ENCODE data around the gene BCAR3. TPM values are rescaled to one million over a fixed set of nuclear protein-coding genes. Genes with fewer than 3 reads are reported as not detected.

The BCAR3 gene
- total RNA-seq, 1 experiment from 2014 or later: 49.5 TPM

DNA sequence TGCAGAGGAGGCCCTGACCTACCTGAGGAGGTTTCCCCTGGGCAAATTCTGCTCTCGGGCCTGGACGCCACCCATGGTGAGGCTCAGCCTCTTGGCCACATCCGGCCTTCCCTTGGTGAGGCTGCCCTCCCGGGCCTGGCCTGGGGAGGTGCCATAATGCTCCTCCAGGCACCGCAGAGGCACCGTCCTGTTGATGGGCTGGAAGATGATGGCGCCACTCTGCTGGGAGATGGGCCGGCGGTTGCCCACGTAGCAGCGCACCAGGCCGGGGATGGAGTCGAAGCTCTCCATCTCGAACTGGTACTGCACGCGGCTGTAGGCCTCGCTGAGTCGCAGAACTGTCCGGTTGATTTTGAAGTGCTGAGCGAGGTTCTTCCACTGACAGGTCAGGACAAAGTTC is 92.7 kb downstream of the BCAR3 start:
- H3K36me3 ChIP-seq: peaks cover 92% of the 10 kb centered on the region
- no peak overlapping the region for H3K4me3 ChIP-seq

GRCh38 chr1:93588206-93588605 is 93.4 kb downstream of the BCAR3 start:
- H3K36me3 ChIP-seq: peaks cover 93% of the 10 kb centered on the region
- no peak for DNase-seq (ENCODE audit: low read depth in 1 of 2, low spot score in 2 of 2)
- peaks cover 29% of the 10 kb centered on the region for H3K4me1 ChIP-seq (replicated peaks)
- no peaks in the 10 kb centered on the region for H3K27me3 ChIP-seq (replicated peaks)
- no peaks in the 10 kb centered on the region for H3K9me3 ChIP-seq (replicated peaks)
- no peak overlapping the region for H3K4me3 ChIP-seq
- no peak overlapping the region for H3K27ac ChIP-seq

More for the DNA sequence above, 92.7 kb downstream of the BCAR3 start:
- Histone ChIP-seq H3K27ac (no peak overlapping the region), H3K4me1 (replicated peaks) (peaks cover 33% of the 10 kb centered on the region), H3K9me3 (replicated peaks) (no peaks in the 10 kb centered on the region), H3K27me3 (replicated peaks) (no peaks in the 10 kb centered on the region)
- no peak for DNase-seq (ENCODE audit: low read depth in 1 of 2, low spot score in 2 of 2)

- no peak for DNase-seq (ENCODE audit: low read depth in 1 of 2, low spot score in 2 of 2)
- H3K36me3 ChIP-seq: peaks cover 98% of the 10 kb centered on the region
Measured at GRCh38 chr1:93587354-93587753, 94.3 kb downstream of the BCAR3 start.

GRCh38 chr1:93585059-93585966 is 96.3 kb downstream of the BCAR3 start:
- DNase-seq (ENCODE audit: low read depth in 1 of 2, low spot score in 2 of 2): peak in 1 of 2 experiments; percentile 40
- peaks cover 99% of the 10 kb centered on the region for H3K36me3 ChIP-seq
- H3K27ac ChIP-seq: no peak overlapping the region

More at GRCh38 chr1:93587354-93587753, 94.3 kb downstream of the BCAR3 start:
- Histone ChIP-seq H3K9me3 (replicated peaks) (no peaks in the 10 kb centered on the region), H3K4me1 (replicated peaks) (peaks cover 29% of the 10 kb centered on the region), H3K4me3 (no peak overlapping the region), H3K27me3 (replicated peaks) (no peaks in the 10 kb centered on the region), H3K27ac (no peak overlapping the region)

GRCh38 chr1:93584261-93585003 is 97.2 kb downstream of the BCAR3 start:
- Histone ChIP-seq H3K9me3 (replicated peaks) (no peaks in the 10 kb centered on the region), H3K27me3 (replicated peaks) (no peaks in the 10 kb centered on the region), H3K27ac (no peak overlapping the region), H3K4me1 (replicated peaks) (peaks cover 50% of the 10 kb centered on the region), H3K36me3 (peaks cover 95% of the 10 kb centered on the region), H3K4me3 (no peak overlapping the region)
- DNase-seq (ENCODE audit: low read depth in 1 of 2, low spot score in 2 of 2): no peak

More at GRCh38 chr1:93585059-93585966, 96.3 kb downstream of the BCAR3 start:
- Histone ChIP-seq H3K9me3 (replicated peaks) (no peaks in the 10 kb centered on the region), H3K4me3 (no peak overlapping the region), H3K4me1 (replicated peaks) (peaks cover 41% of the 10 kb centered on the region), H3K27me3 (replicated peaks) (no peaks in the 10 kb centered on the region)

DNA sequence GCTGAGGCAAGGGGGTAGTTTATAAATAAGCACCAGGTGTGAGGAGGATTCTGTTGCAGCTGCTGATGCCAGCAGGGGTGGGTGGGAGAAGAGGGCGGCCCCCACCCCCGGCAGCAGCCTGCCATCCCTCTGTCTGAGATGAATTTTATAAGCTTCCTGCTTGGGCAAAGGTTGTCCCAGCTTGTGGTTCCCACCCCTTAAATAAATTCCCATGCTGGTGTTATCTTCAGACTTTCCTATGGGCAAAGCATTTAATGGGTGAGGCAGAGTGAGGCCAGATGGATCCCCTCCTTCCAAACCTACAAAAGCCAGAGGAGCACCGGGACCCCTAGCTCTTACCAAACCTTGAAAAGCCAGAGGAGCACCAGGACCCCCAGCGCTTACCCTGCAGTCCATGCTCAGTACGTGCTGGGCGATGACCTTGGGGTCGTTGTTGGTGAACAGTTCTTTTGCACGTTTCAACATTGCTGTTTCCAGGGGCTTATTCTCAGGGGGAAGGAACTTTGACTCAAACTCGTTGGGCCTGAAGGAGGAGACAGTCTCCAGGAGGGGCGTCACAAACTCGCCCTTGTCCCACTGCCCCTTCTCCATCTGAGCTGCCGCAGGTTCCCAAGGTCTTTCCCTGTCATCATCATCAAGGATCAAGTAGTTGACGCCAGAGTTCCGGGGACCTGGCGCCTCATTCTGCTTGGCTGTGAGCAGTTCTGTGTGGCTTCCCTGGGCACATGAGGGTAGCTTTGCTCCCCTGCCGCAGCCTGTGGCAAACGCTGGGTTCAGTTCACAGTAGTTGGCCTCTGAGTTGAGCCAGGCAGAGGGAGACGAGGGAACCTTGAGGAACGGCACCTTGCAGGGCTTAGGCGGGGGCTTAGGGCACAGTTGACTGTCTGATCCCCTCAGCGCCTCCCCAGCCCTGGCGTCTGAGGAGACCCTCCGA is 99.5 kb downstream of the BCAR3 start:
- Histone ChIP-seq H3K4me1 (replicated peaks) (peaks cover 47% of the 10 kb centered on the region), H3K36me3 (peaks cover 95% of the 10 kb centered on the region), H3K4me3 (no peak overlapping the region), H3K9me3 (replicated peaks) (no peaks in the 10 kb centered on the region), H3K27me3 (replicated peaks) (no peaks in the 10 kb centered on the region), H3K27ac (no peak overlapping the region)
- DNase-seq (ENCODE audit: low read depth in 1 of 2, low spot score in 2 of 2): no peak

DNA sequence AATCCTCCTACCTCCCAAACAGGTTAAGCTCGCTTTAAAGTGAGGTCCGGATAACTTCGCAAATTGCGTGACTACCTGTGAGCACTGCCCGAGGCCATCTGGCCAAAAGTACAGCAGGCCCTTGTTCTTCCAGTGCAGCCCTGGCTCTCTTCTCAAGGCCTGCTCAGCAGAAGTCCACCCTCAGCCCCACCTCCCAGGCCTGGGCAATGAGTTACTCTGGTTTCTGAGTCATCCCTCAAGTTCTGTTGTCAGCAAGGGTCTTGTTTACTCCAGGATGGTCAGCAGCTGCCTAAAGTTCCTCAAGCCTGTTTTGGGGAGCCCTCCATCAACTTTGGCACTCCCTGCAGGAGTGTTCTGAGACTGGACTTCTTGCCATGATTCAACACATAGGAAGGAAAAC is 101.7 kb downstream of the BCAR3 start:
- Histone ChIP-seq H3K4me3 (no peak overlapping the region), H3K4me1 (replicated peaks) (peaks cover 32% of the 10 kb centered on the region), H3K27me3 (replicated peaks) (no peaks in the 10 kb centered on the region), H3K27ac (peak overlapping the region; percentile 25; the same call in 1 of the 2 replicates), H3K9me3 (replicated peaks) (no peaks in the 10 kb centered on the region), H3K36me3 (peaks cover 95% of the 10 kb centered on the region)
- peak; percentile 70 to 83 for DNase-seq (ENCODE audit: low read depth in 1 of 2, low spot score in 2 of 2)

DNA sequence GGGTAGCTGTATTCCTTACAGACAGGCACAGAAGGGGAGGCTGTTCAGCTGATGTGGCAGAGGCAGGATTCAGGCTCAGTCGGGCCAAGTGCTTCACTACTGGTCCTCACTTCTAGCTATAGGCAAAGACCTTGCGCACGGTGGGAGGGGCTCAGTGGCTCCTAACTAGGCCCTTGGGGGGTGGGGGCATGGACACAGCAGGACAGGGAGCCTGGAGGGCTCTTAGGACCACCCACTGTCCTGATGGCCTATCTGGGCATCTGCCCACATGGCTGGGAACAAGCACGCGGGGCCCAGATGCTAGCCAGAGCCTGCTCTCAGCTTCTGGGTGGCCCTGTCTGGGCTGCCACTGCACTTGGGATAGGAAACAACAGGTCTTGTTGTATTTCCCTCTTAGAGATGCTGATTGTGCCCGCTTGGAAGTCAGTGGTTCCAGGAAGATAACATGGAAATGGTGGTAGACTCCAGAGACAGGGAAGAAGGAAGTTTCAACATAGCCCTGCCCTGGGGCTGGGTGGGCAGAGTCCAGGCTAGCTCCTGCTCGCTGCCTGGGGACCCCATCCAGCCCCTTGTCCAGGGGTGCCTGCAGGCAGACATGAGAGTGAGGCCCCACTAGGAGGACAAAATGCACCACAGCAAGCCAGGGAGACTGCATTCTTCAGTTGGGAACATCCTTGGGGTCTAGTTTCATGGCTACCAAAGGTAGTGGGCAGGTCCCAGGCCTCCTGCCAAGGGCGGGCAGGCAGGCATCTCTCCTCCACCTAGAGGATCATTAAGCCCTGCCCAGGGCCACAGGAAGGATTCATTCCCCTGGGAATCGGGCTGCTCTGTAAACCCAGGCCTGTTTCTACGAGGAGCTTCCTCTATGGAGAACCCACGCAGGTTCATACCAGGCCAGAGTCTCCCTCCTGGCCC is 102.5 kb downstream of the BCAR3 start:
- Histone ChIP-seq H3K27me3 (replicated peaks) (no peaks in the 10 kb centered on the region), H3K9me3 (replicated peaks) (no peaks in the 10 kb centered on the region), H3K4me3 (no peak overlapping the region), H3K27ac (peak overlapping the region; percentile 25; the same call in 1 of the 2 replicates), H3K4me1 (replicated peaks) (peaks cover 32% of the 10 kb centered on the region), H3K36me3 (peaks cover 95% of the 10 kb centered on the region)
- peak; percentile 73 to 86 for DNase-seq (ENCODE audit: low read depth in 1 of 2, low spot score in 2 of 2)

- Histone ChIP-seq H3K4me1 (replicated peaks) (peaks cover 32% of the 10 kb centered on the region), H3K9me3 (replicated peaks) (no peaks in the 10 kb centered on the region), H3K36me3 (peaks cover 93% of the 10 kb centered on the region), H3K27ac (no peak overlapping the region), H3K27me3 (replicated peaks) (no peaks in the 10 kb centered on the region), H3K4me3 (no peak overlapping the region)
- no peak for DNase-seq (ENCODE audit: low read depth in 1 of 2, low spot score in 2 of 2)
Measured at GRCh38 chr1:93578433-93578830, 103.2 kb downstream of the BCAR3 start.

DNA sequence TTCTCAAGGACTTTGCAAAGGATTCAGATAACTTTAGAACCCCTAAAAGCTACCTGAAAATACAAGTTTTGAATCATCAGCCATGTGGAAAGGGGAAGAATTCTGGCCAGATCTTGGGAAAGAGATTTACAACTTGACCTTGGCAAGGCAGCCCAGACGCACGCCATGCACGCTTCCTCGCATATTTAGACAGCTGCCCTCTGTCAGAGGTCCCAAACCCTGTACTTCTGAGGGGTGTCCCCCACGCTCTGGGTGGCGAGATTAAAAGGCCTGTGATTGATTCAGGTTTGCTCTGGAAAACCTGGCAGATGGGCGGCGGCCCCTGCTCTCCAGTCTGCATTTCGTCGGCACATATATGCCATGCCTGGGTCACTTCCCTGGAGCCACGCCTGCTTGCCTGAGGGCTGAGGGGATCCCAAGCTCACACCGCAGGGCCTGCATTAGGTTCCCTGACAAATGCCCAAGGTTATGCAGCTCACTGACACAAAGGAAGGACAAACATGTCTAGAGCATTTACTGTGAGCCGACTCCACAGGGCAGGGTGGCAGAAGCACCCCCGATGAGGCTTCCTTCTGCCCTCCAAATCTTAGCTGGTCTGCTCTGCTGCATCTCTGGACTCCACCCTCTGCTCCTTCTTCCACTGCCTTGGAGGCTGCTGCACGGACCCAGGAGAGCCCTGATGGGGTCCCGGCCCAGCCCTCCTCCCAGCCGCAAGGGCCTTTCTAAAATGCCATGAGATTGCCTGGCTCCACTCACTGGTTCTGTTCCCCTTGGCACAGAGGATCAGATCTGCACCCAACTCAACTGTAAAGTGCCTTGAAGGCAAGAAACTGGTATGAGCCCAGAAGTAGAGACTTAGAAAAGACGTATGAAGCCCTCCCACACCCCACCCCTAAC is 103.9 kb downstream of the BCAR3 start:
- H3K27ac ChIP-seq: no peak overlapping the region
- H3K9me3 ChIP-seq (replicated peaks): no peaks in the 10 kb centered on the region
- DNase-seq (ENCODE audit: low read depth in 1 of 2, low spot score in 2 of 2): no peak
- no peaks in the 10 kb centered on the region for H3K27me3 ChIP-seq (replicated peaks)
- H3K36me3 ChIP-seq: peaks cover 92% of the 10 kb centered on the region
- no peak overlapping the region for H3K4me3 ChIP-seq
- H3K4me1 ChIP-seq (replicated peaks): peaks cover 32% of the 10 kb centered on the region

DNA sequence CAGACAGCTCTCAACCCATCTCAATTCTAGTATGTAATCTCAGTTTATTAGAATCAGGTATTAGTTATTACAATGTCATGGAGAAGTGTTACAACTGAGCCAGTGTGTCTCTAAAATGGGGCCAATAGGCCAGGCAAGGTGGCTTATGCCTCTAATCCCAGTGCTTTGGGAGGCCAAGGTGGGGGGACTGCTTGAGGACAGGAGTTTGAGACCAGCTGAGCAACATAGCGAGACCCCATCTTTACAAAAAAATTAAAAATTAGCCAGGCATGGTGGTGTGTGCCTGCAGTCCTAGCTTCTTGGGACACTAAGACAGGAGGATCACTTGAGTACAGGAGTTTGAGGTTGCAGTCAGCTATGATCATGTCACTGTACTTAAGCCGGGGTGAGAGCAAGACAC is 104.9 kb downstream of the BCAR3 start:
- Histone ChIP-seq H3K36me3 (peaks cover 92% of the 10 kb centered on the region), H3K9me3 (replicated peaks) (no peaks in the 10 kb centered on the region)

GRCh38 chr1:93576346-93576745 is 105.3 kb downstream of the BCAR3 start:
- H3K4me1 ChIP-seq (replicated peaks): peaks cover 31% of the 10 kb centered on the region
- no peak overlapping the region for H3K4me3 ChIP-seq
- H3K36me3 ChIP-seq: peaks cover 92% of the 10 kb centered on the region
- DNase-seq (ENCODE audit: low read depth in 1 of 2, low spot score in 2 of 2): no peak
- H3K27ac ChIP-seq: no peak overlapping the region
- H3K9me3 ChIP-seq (replicated peaks): no peaks in the 10 kb centered on the region
- no peaks in the 10 kb centered on the region for H3K27me3 ChIP-seq (replicated peaks)

More for the DNA sequence above, 104.9 kb downstream of the BCAR3 start:
- H3K27ac ChIP-seq: no peak overlapping the region
- no peak for DNase-seq (ENCODE audit: low read depth in 1 of 2, low spot score in 2 of 2)
- H3K4me1 ChIP-seq (replicated peaks): peaks cover 32% of the 10 kb centered on the region
- H3K4me3 ChIP-seq: no peak overlapping the region
- no peaks in the 10 kb centered on the region for H3K27me3 ChIP-seq (replicated peaks)
